Stomach (tissue), 9 donors: Measurements from ENCODE around the gene CD200. TPM values are rescaled to one million over a fixed set of nuclear protein-coding genes. Genes with fewer than 3 reads are reported as not detected.
"Not testable (repeated sequence)": the region's sequence is repeated elsewhere in the genome, so short reads cannot be mapped to it uniquely, and the experiment has no call there.

Experiments
- DNase-seq, 2 donors: peaks; one replicate each; pipeline versions ENCODE4 v3.0.0 to v3.0.0-alpha.2; 2013 to 2019
- H3K27ac ChIP-seq, 5 donors: fragments of 200-600 bp in 4 of 5; sonication (generic) in 4 of 5; one replicate each; pipeline ENCODE4 v1.5.1; 2013 to 2019; ENCODE audit warnings: mild to moderate bottlenecking in 1 of 5, moderate library complexity in 1 of 5
- H3K27me3 ChIP-seq, 3 donors: fragments of 200-600 bp; sonication (generic); one replicate each; pipeline ENCODE4 v1.5.1; 2017 to 2019; ENCODE audit warnings: mixed run types in 1 of 3
- H3K36me3 ChIP-seq, 4 donors: fragments of 200-600 bp; sonication (generic); 1 replicate in 3 of 4; 2 replicates in 1 of 4; pipeline ENCODE4 v1.5.1; 2016 to 2019
- H3K4me1 ChIP-seq, 4 donors: fragments of 200-600 bp; sonication (generic); one replicate each; pipeline ENCODE4 v1.5.1; 2016 to 2019
- H3K4me3 ChIP-seq, 4 donors: fragments of 200-600 bp; sonication (generic) in 3 of 4; one replicate each; pipeline ENCODE4 v1.5.1; 2016 to 2019; ENCODE audit warnings: mild to moderate bottlenecking in 1 of 4
- H3K9me3 ChIP-seq, 4 donors: fragments of 200-600 bp; sonication (generic); one replicate each; pipeline ENCODE4 v1.5.1; 2016 to 2019
- CTCF ChIP-seq, 7 experiments: fragments of 450-650 bp in 4 of 7; fragments of 200-600 bp in 3 of 7; sonication (generic) in 3 of 7; IDR thresholded peaks; one replicate each; pipeline ENCODE4 v1.5.1; 2016 to 2019; ENCODE audit warnings: antibody characterized with exemption in 7 of 7, control low read depth in 2 of 7, mild to moderate bottlenecking in 1 of 7
- EP300 ChIP-seq: sonication (generic); formaldehyde crosslinking; IDR thresholded peaks from one replicate; pipeline ENCODE4 v1.6.1; 2017; ENCODE audit warnings: antibody characterized with exemption
- POLR2A ChIP-seq, 4 donors: fragments of 450-650 bp; IDR thresholded peaks; one replicate each; pipeline ENCODE4 v1.6.1; 2016; ENCODE audit warnings: antibody characterized with exemption in 4 of 4, control low read depth in 2 of 4, mild to moderate bottlenecking in 1 of 4, moderate library complexity in 1 of 4
- POLR2AphosphoS5 ChIP-seq, 3 donors: sonication (generic); formaldehyde crosslinking; IDR thresholded peaks; one replicate each; pipeline ENCODE4 v1.6.1; 2016; ENCODE audit warnings: antibody characterized with exemption in 3 of 3
- WGBS, 5 donors: extraction: QIAGEN DNeasy Blood & Tissue Kit in 3 of 5; methylation state at CpG; one replicate each; pipeline versions ENCODE4 v1.1.5 to v1.1.7; 2013 to 2018; 5-methylcytosine and 5-hydroxymethylcytosine counted together
- intact Hi-C: fragments of 100-400 bp; cut with DNase I; formaldehyde crosslinking; loops from one replicate; pipeline ENCODE4 v1.15.1; 2023; ENCODE audit warnings: low total_unique reads
- polyA plus RNA-seq, 3 donors: library from polyadenylated mRNA; stranded (reverse); fragments of 200-250 nt; gene quantifications; one replicate each; pipeline ENCODE4 v1.2.3, GENCODE V29; 2013
- total RNA-seq, 5 donors: library from RNA; depleted of rRNA; stranded (reverse); fragments of >200 nt; gene quantifications; one replicate each; pipeline versions ENCODE4 v1.1.0 to v1.2.3, GENCODE V29; 2014 to 2016
- donor health status: healthy with polysubstance abuse.
- donor health status: Bipolar disorder and iron deficiency.
- donor health status: healthy.

Gene CD200
- total and polyA plus RNA-seq, 8 donors, result 2.2 to 50.0 (median 5.0) TPM

DNA sequence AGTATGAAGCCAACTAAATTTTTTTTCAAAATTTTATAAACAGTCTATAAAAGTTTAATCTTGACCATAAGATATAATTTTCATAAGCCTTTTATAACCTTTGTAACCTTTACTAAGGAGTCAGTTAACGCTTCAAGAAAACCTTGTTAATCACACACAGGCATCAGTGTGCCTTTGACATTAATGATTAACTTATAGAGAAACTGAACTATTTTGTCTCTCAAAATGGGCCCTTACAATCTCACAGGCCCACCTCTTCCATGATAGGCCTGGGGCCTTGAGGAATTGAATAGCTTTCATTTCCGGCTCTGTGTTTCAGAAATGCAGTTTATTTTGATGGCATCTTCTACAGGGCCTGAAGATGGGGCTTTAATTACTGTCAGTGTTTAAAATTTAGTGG lies 70.1 kb downstream of the CD200 start:
- intact Hi-C loops, result no loop called here
- Histone ChIP-seq H3K4me1 (no peaks in the 10 kb centered on the region), H3K36me3 (no peaks in the 10 kb centered on the region), H3K4me3 (no peak overlapping the region), H3K27me3 (no peaks in the 10 kb centered on the region), H3K27ac (no peak overlapping the region), H3K9me3 (no peaks in the 10 kb centered on the region)
- no peak for DNase-seq
- 67 to 85% (median 71%) methylated on average over 2 of the region's 2 CpGs for WGBS, 5 donors
- TF ChIP-seq CTCF (IDR thresholded peaks at IDR 0.05) (no peak), EP300 (no peak), POLR2A (IDR thresholded peaks at IDR 0.05) (no peak), POLR2AphosphoS5 (IDR thresholded peaks at IDR 0.05) (no peak)

DNA sequence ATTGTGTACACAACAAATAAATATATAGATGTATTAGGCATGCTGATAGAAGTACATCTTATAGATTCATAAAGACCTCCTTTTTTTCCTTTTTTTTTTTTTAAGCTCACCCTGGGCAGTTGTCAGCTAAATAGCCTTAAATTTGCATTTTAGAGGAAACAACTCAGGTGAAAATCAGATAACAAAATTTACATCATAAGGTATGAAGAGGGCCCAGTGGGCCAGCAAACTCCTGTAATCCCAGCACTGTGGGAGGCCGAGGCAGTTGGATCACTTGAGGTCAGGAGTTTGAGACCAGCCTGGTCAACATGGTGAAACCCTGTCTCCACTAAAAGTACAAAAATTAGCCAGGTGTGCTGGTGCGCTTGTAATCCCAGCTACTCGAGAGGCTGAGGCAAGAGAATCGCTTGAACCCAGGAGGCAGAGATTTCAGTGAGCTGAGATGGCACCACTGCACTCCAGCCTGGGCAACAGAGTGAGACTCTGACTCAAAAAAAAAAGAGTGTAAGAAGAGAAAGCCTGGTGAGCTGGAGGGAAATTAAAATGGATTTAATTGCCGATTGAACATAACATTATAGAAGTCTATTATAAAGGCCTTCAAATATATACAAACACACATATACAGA lies 72.1 kb downstream of the CD200 start:
- H3K4me1 ChIP-seq, H3K36me3 ChIP-seq, H3K27ac ChIP-seq, H3K9me3 ChIP-seq, DNase-seq, H3K4me3 ChIP-seq, intact Hi-C loops, H3K27me3 ChIP-seq: not testable (repeated sequence)
- WGBS, 5 donors, result 85 to 90% (median 86%) methylated on average over 5 of the region's 5 CpGs

DNA sequence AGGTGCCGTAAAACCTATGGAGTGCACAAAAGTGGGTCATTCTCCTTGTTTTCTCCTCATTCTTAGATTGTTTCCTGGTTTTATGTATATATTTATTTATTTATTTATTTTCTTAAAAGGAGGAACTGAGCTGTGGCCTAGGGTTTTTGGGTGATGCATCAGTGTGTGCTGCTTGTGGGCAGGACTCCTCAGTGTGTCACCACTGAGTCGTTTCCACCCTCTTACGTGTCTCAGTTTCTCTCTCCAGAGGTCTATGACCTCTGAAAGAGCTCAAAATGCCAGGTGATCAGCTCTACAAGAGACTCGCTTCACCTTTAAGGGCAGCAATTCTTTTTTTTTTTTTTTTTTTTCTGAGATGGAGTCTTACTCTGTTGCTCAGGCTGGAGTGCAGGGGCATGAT lies 72.9 kb downstream of the CD200 start:
- no peaks in the 10 kb centered on the region for H3K27me3 ChIP-seq
- H3K4me1 ChIP-seq, result no peaks in the 10 kb centered on the region
- 80 to 87% (median 82%) methylated on average over 4 of the region's 4 CpGs for WGBS, 5 donors
- H3K36me3 ChIP-seq, result no peaks in the 10 kb centered on the region
- TF ChIP-seq POLR2A (IDR thresholded peaks at IDR 0.05), result no peak
- TF ChIP-seq POLR2AphosphoS5 (IDR thresholded peaks at IDR 0.05), result no peak
- no peak for TF ChIP-seq CTCF (IDR thresholded peaks at IDR 0.05)
- TF ChIP-seq EP300, result no peak
- no peaks in the 10 kb centered on the region for H3K9me3 ChIP-seq
- no peak overlapping the region for H3K27ac ChIP-seq
- intact Hi-C loops, result no loop called here
- H3K4me3 ChIP-seq, result no peak overlapping the region
- no peak for DNase-seq

GRCh38 chr3:112407214-112407887 lies 74.4 kb downstream of the CD200 start:
- Histone ChIP-seq H3K36me3 (no peaks in the 10 kb centered on the region), H3K9me3 (no peaks in the 10 kb centered on the region), H3K4me3 (no peak overlapping the region), H3K27me3 (no peaks in the 10 kb centered on the region), H3K4me1 (no peaks in the 10 kb centered on the region), H3K27ac (no peak overlapping the region)
- no peak for DNase-seq
- TF ChIP-seq POLR2A (IDR thresholded peaks at IDR 0.05), result no peak
- no peak for TF ChIP-seq POLR2AphosphoS5 (IDR thresholded peaks at IDR 0.05)
- TF ChIP-seq EP300, result no peak
- TF ChIP-seq CTCF (IDR thresholded peaks at IDR 0.05), result no peak
- WGBS, 5 donors, result 40 to 57% (median 52%) methylated on average over 6 of the region's 6 CpGs
- intact Hi-C loops, result no loop called here
